Stimulated activated CD4-positive, alpha-beta T cell treated with anti-CD3 and anti-CD28 coated beads, Interleukin-12 subunit alpha, Interleukin-12 subunit beta, amount 100 ng/mL, for 4 hours (primary cell): ENCODE measurements around the gene GABRG3.
"Not testable (repeated sequence)": the region's sequence is repeated elsewhere in the genome, so short reads cannot be mapped to it uniquely, and the experiment has no call there.

Experiments used
- DNase-seq: peaks from one replicate; pipeline ENCODE4 v3.0.0-alpha.2; 2020

Gene GABRG3

DNA sequence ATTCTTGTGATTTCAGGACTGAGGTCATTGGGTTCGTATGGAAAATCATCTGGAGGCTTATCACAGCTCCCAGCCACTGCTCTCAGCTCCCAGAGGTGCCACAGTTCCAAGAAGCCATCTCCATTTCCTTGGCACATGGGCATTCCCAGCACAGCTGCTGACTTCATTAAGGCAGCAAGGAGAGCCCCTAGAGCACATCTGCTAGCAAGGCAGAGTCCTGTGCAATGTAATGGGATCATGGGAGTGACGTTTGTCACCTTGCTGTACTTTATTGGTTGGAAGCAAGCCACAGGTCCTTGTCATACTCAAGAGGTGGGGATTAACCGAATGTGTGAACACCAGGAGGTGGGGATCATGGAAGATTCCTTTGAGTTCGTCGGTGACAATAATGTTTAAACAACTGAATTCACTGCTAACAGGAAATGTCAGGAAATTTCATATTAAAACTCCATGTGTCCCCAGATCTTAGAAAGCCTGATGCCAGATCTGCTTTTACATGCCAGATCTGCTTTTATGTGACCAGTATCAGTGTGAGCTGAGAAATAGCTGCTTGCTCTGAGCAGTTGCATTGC is 148.8 kb downstream of the GABRG3 start:
- DNase-seq: no peak

GRCh38 chr15:27121672-27122071 is 150.7 kb downstream of the GABRG3 start:
- DNase-seq: no peak

DNA sequence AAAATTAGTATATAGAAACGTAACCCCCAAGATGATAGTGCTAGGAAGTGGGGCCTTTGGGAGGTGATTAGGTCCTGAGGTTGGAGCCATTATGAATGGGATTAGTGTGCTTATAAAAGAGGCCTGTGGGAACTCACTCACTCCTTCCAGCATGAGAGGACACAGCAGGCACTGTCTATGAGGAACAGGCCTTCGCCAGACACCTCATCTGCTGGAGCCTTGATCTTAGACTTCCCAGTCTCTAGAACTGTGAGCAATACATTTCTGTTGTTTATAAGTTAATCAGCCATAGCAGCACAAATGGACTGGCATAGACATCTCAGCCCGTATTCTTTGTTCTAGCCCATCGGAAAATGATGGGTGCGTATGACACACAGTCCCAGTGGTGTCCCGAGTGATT is 152.3 kb downstream of the GABRG3 start:
- DNase-seq: no peak

DNA sequence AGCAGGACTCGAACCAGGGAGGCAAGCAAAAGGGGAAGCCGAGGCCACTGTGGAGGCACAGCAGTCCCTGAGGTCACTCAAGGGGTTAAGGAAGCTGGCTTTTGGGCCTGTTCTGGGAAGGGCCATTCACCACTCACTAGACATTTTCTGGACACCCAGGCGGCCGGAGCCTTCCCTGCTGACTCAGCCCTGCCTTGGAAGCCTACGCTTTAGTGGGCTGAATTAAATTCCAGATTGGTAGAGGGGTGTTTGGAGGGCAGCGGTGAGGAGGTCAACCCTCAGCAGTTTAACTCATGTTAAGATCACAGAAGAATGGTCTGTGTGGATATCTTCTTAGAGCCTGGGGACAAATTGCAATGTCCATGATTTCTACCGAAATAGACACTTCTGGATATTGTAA is 152.8 kb downstream of the GABRG3 start:
- no peak for DNase-seq

GRCh38 chr15:27124287-27124871 is 153.4 kb downstream of the GABRG3 start:
- no peak for DNase-seq

GRCh38 chr15:27125185-27125584 is 154.2 kb downstream of the GABRG3 start:
- DNase-seq: no peak

- DNase-seq: no peak
Observed at GRCh38 chr15:27126449-27126848, 155.5 kb downstream of the GABRG3 start.

- no peak for DNase-seq
Observed at GRCh38 chr15:27127815-27128570, 157.0 kb downstream of the GABRG3 start.

GRCh38 chr15:27133249-27133648 is 162.3 kb downstream of the GABRG3 start:
- DNase-seq: no peak

DNA sequence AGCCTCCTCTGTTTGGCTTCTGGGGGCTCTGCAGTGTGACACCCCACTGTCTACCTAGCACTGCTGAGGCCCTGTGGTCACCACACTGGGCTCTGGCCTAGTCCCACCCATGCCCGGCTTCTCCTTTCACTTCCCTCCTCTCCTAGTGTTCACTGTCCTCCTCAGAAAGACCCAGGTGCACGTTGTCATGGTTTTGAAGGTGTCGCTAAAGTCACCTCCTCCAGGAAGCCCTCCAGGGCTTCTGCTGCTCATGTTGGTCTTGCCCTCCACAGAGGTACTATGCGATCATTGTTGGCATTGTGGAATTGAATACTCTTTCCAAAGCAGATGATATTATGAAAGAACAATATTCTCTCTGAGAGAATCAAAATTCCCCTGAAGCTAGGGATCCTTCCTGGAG is 163.5 kb downstream of the GABRG3 start:
- DNase-seq: no peak

DNA sequence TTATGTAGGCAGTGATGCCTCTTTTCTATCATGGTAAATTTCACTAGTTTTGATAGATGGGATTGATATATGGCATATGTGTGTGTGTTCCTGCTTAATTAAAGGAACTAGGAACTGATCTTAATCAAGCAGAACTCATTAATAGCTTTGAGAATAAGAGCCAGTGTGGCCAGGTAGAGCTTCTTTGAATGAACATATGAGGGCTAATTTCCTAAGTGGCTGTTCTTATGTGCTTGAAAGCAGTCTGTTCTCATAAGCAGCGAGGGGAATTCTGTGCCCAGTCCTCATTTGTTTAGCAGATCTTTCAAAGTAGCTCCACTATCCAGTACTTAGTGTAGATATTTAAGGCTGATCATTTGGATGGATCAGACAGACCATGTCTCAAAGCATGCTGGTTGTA is 164.2 kb downstream of the GABRG3 start:
- no peak for DNase-seq

DNA sequence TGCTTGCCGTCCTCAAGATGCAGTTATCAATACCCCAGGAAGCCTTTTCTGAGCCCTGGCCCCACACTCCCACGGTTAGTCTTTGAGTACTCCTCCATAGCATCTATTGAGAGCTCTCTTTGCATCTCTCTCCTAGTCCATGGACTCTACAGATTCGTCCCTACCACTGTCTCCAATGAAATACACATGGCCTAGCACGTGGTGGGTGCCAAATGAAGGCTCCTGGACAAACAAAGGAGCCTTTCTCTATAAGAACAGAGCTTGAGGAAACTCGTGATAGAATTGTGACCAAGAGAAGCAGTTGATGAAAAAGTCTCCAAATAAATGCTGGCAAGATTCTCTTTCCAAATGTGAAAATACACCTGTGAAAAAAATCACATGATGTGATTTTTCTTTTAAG is 166.1 kb downstream of the GABRG3 start:
- DNase-seq: no peak

DNA sequence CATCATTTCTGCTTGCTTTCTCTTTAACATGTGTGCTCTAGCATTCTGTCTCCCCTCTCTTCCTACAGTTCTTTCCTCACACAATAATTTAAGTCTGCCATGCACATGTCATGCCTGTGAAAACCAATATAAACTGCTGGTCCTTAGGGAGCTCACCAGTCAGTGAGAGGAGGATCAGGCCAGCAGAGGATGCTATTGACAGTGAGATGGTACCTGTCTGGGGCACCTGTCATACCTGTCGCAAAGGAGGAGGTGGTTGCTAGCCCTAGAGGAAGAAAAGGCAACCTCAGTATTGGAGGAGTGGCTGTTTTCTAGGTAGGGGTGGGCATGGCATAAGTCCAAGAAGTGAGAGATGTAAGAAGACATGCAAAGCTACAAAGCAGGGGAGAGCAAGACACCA is 194.6 kb downstream of the GABRG3 start:
- no peak for DNase-seq

DNA sequence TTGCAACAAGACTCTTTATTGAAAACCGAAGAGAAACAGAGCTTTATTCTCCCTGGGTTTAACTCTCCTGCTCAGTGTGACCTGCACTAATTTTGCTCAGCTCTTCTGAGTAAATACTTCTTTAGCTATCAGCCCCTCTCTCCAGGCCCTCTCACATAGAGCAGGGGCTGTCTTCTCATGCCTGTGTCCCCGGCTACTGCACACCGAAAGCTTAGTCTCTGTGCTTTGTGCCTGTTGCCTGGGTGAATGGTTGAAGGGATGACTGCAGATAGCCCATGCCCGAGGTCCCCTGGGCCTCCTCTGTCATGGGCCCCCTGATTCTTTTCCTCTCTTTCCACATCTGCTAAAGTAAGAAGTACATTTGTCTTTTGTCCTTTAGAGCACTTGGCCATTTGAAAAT is 195.9 kb downstream of the GABRG3 start:
- no peak for DNase-seq

- DNase-seq: no peak
Observed at GRCh38 chr15:27167738-27168137, 196.8 kb downstream of the GABRG3 start.

GRCh38 chr15:27170851-27171250 is 199.9 kb downstream of the GABRG3 start:
- no peak for DNase-seq

DNA sequence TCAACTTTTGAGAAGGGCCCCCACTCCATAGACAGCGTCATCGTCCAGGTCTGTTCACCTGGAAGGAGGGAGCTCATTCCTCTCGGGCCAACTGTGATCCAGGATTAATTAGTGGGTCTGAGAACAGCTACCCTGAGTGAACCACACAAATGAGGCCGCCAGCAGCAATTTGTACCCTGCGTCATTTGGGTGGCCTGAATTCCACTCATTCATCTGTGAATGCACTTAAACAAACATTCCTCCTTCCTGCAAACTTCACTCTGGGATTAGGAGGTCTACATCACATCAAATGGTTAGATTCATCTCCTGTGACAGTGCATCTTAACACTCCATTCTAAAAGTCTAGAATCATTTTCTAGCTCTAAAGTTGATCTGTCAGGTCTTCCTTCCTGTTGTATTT is 201.8 kb downstream of the GABRG3 start:
- DNase-seq: no peak

- DNase-seq: no peak
Observed at GRCh38 chr15:27175472-27176153, 204.6 kb downstream of the GABRG3 start.

DNA sequence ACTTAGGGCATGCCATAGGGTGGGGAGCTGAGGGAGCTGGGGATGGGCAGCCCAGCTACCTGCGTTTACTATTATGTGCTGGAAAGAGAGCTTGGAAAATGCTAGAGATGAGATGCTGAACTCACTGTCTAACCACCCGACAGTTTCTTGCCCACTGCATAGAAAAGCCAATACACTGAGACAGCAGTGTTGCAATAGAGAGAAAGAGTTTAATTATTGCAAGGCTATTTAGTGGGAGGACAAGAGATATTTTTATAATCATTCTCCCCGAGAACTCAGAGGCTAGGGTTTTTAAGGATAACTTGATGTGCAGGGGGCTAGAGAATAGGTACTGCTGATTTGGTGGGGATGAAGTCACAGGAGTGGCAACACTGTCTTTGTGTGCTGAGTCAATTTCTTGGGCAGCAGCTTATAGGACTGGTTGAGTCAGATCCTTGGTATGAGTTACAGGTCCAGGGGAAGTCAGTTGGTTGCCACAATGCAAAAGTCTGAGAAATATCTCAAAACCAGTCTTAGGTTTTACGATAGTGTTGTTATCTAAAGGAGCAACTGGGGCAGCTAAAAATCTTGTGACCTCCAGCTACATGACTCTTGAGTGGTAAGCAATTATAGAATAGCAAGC is 205.9 kb downstream of the GABRG3 start:
- DNase-seq: no peak

DNA sequence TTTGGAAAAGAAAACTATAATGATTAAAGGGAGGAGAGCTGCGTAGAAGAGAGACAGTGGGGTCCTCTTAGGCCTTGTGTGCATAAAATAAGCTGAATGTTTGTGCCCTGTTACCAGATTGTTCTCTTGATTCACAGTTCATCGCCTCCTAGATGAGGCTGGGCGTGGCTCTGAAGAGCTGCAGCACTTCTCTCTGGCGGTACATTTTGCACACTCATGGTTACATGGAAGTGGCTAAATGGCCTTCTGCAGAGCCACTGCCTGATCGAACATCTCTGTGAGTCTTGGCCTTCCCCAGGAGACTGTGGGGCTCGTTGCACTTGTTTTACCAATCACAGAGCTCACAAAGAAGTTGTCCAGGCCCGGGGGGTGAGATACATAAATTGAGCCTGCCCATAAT is 208.8 kb downstream of the GABRG3 start:
- no peak for DNase-seq

- no peak for DNase-seq
Observed at GRCh38 chr15:27182561-27183110, 211.7 kb downstream of the GABRG3 start.

GRCh38 chr15:27183201-27183600 is 212.2 kb downstream of the GABRG3 start:
- no peak for DNase-seq

GRCh38 chr15:27191515-27191914 is 220.5 kb downstream of the GABRG3 start:
- not testable (repeated sequence) for DNase-seq
